ENCODE data around the gene ARHGAP12.

The ARHGAP12 gene

DNA sequence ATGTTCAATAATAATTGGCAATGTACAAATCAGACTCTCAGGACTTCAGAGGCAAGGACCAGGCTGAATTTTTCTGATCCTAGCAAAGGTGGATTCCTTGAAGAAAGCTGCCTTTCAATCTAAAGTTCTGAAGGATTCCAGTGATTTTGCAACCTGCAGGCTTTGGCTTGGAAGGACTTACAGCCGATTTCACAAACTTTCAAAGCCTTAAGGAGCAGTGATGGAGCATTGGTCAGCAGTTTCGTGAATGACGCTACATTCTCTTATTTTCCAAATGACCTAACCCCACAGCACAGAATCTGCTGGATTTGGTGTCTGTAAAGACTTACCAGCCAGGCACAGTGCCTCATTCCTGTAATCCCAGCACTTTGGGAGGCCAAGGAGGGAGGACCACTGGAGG, 167.5 kb downstream of the ARHGAP12 start:
- DNase-seq, result no peak

DNA sequence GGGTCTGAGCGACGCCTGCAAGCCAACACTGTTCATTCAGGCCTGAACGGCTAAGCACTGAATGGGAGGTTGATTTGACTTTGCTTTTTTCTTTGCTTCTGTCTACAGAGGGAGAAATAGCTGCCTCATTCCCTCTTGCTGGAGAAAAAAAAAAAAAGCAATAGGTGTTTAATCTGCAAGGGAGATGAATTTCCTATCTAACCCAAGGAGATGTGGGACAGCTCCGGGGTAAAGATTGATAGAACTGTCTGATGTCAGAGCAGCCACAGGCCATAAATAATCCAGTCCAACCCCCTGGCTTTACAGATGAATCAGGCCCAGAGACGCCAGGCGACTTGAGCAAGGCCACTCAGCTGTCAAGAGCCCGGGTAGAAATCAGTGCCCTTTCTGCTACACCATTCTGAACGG, 168.0 kb downstream of the ARHGAP12 start:
- no peak for DNase-seq

DNA sequence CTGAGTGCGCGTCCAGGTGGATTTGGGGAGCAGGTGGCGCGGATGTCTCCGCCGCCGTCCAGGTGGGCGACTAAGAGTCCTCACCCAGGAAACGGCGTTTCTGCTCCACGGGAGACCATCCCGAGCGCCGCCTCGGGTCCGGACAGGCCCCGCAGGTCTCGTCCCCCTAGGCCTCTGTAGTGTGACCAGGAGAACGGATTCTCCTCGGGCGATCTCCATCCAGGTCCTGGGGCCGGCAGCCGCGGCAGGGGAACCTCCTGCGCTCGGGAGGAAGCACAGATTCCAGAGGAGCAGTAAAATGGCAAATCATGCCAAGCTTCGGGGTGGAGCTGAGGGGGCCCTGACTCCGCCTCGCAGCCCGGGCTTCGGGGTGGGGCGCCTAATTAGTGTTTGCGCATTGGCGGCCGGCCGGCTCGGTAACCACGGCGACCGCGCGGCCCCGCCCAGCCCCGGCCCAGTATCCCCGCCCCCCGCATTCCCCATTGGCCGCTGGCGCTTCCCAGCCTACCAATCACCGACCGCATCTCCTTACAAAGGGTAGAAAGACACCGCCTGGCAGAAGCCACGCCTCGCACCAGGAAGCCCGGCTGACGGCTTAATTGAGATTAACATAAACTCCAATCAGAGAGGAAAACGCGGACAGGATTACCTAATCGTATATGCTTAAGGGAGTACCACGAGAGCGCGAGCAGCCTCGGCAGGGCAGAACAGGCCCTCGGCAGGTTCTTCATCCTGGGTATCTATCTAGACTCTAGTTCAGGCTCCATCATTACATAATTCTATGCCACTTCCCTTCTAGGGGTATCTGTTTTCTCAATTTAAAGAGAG, 168.6 kb downstream of the ARHGAP12 start:
- peak; percentile 98 for DNase-seq

DNA sequence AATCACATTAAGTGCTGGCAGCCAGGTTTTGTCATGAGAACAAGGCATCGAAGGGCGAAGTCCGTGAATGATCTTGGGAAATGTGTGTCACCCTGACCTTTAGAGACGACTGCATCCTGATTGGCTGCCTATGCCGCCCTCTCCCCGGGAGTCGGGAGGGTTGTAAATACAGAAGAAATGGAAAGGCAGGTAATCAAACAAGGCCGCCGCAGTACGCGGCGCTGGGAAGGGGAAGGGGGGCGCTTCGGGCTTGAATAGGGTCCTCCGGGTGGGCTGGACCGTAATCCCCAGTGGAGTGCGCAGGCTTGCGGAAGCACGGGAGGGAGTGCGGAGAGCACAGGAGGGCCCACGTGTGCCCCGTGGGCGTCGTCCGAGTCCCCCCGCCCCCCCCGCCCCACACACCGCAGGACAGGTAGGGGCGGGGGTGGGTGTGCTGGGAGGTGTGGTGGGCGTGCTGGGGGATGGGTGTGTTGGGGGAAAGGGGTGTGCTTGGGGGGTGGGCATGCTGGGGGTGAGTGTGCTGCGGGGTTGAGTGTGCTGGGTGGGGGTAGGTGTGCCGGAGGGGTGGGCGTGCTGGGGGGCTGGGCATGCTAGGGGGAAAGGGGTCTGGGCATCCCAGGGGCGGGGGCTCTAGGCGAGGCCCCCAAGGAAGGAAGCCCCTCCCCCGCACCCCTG, 169.4 kb downstream of the ARHGAP12 start:
- no peak for DNase-seq

DNA sequence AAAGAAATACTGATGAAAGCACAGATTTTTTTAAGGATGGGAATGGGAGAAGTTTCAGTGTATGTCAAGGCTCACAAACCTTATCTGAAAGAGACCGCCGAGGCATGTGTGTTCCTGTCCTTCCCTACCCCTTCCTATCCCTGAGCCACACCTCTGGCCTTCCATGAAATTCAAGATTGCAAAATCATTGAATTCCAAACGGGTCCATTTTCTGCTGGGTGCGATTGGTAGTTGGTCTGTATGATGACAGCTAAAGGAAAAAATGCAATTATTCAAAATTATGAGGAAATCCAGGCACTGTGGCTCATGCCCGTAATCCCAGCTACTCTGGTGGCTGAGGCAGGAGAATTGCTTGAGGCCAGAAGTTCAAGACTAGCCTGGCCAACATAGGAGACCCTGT, 170.1 kb downstream of the ARHGAP12 start:
- peak; percentile 71 for DNase-seq

DNA sequence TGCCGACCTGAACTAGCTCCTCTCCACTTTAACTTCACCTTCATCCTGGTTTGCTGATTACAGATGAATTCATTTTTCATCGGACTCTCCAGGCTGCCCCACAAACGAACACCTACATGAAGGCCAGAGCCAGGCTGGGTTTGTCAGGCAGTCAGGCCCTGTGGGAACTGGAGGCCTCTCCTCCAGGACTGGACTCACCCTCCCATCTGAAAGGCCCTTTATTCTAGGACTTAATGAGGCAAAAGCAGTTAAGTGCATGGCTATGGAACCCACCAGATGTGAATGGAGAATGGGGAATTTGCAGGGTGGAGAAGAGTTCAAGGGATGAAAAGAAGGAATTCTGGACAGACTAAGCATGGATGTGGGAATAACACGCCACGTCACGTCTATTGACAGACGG, 170.8 kb downstream of the ARHGAP12 start:
- DNase-seq, result no peak

DNA sequence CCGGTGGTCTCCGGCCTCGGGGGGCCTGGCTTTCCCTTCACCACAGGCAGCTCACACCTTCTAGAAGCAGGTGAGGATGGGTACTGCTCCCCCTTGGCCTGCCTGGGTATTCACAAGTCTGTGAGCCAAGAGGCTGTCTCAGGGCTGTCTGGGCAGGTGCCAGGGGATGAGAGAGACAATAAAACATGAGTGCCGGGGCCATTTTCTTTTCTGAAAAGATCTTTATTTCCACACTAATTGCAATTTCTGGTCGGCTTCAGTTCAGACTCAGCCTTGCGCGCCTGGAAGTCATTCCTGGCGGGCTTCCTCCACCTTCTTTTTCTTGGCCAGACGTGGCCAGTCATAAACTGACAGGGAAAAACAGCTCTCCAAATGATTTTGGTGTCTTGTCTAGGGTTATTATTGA, 171.2 kb downstream of the ARHGAP12 start:
- no peak for DNase-seq

DNA sequence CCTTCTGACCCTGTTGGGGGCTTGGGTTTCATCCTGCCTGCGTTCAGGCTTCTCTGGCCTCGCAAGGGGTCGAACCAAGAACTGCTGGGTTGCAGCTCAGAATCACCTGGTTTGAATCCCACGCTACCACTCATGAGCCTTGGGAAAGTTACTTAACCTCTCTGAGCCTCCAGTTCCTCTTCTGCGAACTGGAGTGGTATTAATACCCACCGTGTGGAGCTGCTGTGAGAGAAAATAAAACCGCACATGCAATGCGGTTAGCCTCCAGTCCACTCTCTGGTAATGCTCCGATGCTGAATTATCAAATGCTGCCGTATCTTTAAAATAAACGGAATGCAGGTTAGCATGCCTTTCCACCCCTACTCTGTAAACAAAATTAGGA, 171.9 kb downstream of the ARHGAP12 start:
- DNase-seq, result no peak

DNA sequence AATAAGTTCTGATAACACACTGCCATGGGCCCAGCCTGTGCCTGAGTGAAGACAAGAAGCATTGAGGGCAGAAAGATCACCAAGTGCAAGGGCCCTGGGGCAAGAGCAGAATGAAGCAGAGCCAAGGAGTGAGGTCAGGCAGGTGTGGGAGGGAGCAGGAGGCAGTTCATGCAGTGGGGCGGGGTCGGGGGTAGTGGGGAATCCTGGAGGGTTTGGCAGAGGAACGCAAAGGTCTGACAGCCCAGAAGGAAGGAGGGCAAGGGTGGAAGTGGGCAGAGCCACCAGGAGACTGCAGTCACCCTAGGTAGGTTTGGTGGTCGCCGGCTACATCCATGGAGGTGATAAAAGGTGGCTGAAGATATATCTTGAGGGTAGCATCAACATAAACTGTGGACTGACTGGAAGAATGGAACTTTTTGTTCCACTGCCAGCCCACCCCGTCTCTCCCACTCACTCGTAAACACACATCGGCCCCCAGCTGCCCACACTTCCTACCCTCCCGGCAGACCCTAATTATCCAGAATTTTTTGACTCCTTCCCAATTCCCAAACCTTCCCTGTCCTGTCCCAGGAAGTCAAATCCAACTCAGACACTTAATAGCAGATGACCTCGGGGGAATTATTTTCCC, 172.4 kb downstream of the ARHGAP12 start:
- no peak for DNase-seq
